Measurements from ENCODE around the gene EPS8L3. TPM values are rescaled to one million over a fixed set of nuclear protein-coding genes. Genes with fewer than 3 reads are reported as not detected.

Gene EPS8L3
- polyA plus RNA-seq, 1 donor (not counting 4 experiments of a cell fraction or from before 2014, with no cell fraction given), result not detected

DNA sequence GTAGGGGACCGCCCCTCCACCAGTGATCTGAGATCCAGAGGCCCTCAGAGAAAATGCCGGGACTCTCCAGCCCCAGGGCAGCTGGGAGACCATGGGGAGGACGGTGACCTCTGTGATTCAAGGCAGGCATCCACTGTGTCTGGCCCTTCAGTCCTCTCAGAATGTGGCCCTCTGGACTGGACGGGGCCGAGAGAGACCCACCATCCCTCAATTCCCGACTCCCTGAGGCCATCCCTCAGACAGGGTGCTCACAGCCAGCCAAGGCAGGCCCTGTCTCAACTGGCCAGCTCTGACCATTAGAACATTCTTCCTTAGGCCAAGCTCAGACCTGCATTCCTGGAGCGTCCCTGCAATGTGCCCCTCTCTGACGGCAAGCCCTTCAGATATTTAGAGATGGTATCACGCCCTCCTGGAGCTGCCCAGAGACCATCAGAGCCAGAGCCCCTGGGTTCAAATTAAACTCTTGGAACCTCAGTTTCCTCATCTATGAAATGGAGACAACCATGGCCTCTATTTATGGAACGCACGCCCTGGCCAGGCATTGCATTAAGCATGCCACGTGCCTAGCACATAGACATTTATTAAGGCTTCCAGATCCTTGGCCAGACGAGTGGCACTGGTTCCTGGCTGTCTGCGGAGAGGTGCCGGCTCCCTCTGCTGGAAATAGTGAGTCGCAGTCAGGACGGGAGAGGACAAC lies 9.6 kb upstream of the EPS8L3 start:
- TF ChIP-seq, protein P1, sequence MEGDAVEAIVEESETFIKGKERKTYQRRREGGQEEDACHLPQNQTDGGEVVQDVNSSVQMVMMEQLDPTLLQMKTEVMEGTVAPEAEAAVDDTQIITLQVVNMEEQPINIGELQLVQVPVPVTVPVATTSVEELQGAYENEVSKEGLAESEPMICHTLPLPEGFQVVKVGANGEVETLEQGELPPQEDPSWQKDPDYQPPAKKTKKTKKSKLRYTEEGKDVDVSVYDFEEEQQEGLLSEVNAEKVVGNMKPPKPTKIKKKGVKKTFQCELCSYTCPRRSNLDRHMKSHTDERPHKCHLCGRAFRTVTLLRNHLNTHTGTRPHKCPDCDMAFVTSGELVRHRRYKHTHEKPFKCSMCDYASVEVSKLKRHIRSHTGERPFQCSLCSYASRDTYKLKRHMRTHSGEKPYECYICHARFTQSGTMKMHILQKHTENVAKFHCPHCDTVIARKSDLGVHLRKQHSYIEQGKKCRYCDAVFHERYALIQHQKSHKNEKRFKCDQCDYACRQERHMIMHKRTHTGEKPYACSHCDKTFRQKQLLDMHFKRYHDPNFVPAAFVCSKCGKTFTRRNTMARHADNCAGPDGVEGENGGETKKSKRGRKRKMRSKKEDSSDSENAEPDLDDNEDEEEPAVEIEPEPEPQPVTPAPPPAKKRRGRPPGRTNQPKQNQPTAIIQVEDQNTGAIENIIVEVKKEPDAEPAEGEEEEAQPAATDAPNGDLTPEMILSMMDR (optimal IDR thresholded peaks at IDR 0.05 in 1 of 3, IDR thresholded peaks at IDR 0.05 in 1 of 3, conservative IDR thresholded peaks at IDR 0.05 in 1 of 3; ENCODE audit: extremely low read depth in 1 of 3, insufficient read depth in 2 of 3, low read length in 3 of 3), result peak; percentile 91 to 99 (median 97)
- no peak for TF ChIP-seq EZH2 (IDR thresholded peaks at IDR 0.05; ENCODE audit: low read length)
- H4K20me1 ChIP-seq (ENCODE audit: control insufficient read depth, extremely low read depth, insufficient read depth, low read length), result no peaks in the 10 kb centered on the region
- no peaks in the 10 kb centered on the region for H3K9me1 ChIP-seq (ENCODE audit: control insufficient read depth, extremely low read depth, insufficient read depth, low read length)
- H3K4me1 ChIP-seq (ENCODE audit: control insufficient read depth, extremely low read depth, insufficient read depth, low read length), result peaks cover 2% of the 10 kb centered on the region
- no peaks in the 10 kb centered on the region for H3K36me3 ChIP-seq (ENCODE audit: control insufficient read depth in 2 of 2, extremely low read depth in 1 of 2, insufficient read depth in 2 of 2, low read length in 2 of 2)
- H3K9me3 ChIP-seq (ENCODE audit: control insufficient read depth, low read depth, low read length), result no peaks in the 10 kb centered on the region
- no peak overlapping the region for H3K4me3 ChIP-seq (ENCODE audit: control insufficient read depth in 2 of 3, extremely low read depth in 1 of 3, insufficient read depth in 2 of 3, low read depth in 1 of 3, low read length in 3 of 3)
- H3K4me2 ChIP-seq (ENCODE audit: control insufficient read depth, extremely low read depth, insufficient read depth, low read depth, low read length), result no peak overlapping the region
- peak; percentile 62 for FAIRE-seq
- dilution Hi-C loops (cut with MboI; ENCODE audit: extremely low pct_ligation_motif_present, low sequenced_read_pairs), result no loop called here
- H3K27me3 ChIP-seq (ENCODE audit: control insufficient read depth, extremely low read depth, insufficient read depth, low read length), result no peaks in the 10 kb centered on the region
- H3K27ac ChIP-seq (ENCODE audit: control insufficient read depth, insufficient read depth, low read length), result no peak overlapping the region
- H3K9ac ChIP-seq (ENCODE audit: control insufficient read depth, extremely low read depth, insufficient read depth, low read length), result no peak overlapping the region
- no peak overlapping the region for H2AFZ ChIP-seq (ENCODE audit: control insufficient read depth, low read length)
- H3K79me2 ChIP-seq (ENCODE audit: control insufficient read depth, insufficient read depth, low read length), result no peaks in the 10 kb centered on the region
- DNase-seq (ENCODE audit: low read depth, low spot score), result peak; percentile 23

DNA sequence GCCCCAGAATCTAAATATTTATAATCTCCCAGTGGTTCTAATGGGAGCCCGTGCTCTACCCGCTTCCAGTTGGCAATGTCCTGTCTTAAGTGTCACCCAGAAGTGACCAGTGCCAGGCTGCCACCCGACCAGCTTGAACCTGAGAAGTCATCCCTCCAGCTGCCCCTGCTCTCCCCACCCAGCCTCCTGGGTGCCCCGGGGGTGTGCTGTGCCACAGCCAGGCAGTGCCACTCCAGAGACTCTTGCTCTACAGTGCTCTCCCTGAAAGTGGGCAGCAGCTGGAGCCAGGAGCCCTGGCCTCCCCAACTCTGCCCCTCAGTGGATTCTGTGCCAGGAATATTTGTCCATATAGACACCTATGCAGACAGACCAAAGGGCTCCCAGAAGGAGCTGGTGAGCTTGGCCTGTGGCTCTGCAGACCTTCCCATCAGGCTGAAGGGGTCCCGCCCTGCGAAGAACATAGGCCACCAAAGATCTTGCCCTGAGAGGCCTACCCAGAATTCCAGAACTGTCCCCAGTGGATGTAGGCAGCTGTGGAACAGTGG lies 9.0 kb upstream of the EPS8L3 start:
- Histone ChIP-seq H4K20me1 (ENCODE audit: control insufficient read depth, extremely low read depth, insufficient read depth, low read length) (no peaks in the 10 kb centered on the region), H3K9me3 (ENCODE audit: control insufficient read depth, low read depth, low read length) (no peaks in the 10 kb centered on the region), H3K27me3 (ENCODE audit: control insufficient read depth, extremely low read depth, insufficient read depth, low read length) (no peaks in the 10 kb centered on the region), H3K9ac (ENCODE audit: control insufficient read depth, extremely low read depth, insufficient read depth, low read length) (no peak overlapping the region), H3K4me2 (ENCODE audit: control insufficient read depth, extremely low read depth, insufficient read depth, low read depth, low read length) (no peak overlapping the region), H2AFZ (ENCODE audit: control insufficient read depth, low read length) (no peak overlapping the region), H3K36me3 (ENCODE audit: control insufficient read depth in 2 of 2, extremely low read depth in 1 of 2, insufficient read depth in 2 of 2, low read length in 2 of 2) (no peaks in the 10 kb centered on the region), H3K4me3 (ENCODE audit: control insufficient read depth in 2 of 3, extremely low read depth in 1 of 3, insufficient read depth in 2 of 3, low read depth in 1 of 3, low read length in 3 of 3) (no peak overlapping the region), H3K4me1 (ENCODE audit: control insufficient read depth, extremely low read depth, insufficient read depth, low read length) (peaks cover 2% of the 10 kb centered on the region), H3K79me2 (ENCODE audit: control insufficient read depth, insufficient read depth, low read length) (no peaks in the 10 kb centered on the region), H3K27ac (ENCODE audit: control insufficient read depth, insufficient read depth, low read length) (no peak overlapping the region), H3K9me1 (ENCODE audit: control insufficient read depth, extremely low read depth, insufficient read depth, low read length) (no peaks in the 10 kb centered on the region)
- TF ChIP-seq EZH2 (IDR thresholded peaks at IDR 0.05; ENCODE audit: low read length), result no peak
- TF ChIP-seq, protein P1 (optimal IDR thresholded peaks at IDR 0.05 in 1 of 3, IDR thresholded peaks at IDR 0.05 in 1 of 3, conservative IDR thresholded peaks at IDR 0.05 in 1 of 3; ENCODE audit: extremely low read depth in 1 of 3, insufficient read depth in 2 of 3, low read length in 3 of 3), result no peak
- FAIRE-seq (no peak), DNase-seq (ENCODE audit: low read depth, low spot score) (no peak)
- dilution Hi-C loops (cut with MboI; ENCODE audit: extremely low pct_ligation_motif_present, low sequenced_read_pairs), result no loop called here

All from keratinocyte (primary cell).